Neural cell (in vitro differentiated cells): ENCODE data around the gene FNDC3B.

Experiments used
- CTCF ChIP-seq: fragments of 450-650 bp; IDR thresholded peaks from 2 replicates; pipeline ENCODE4 v1.5.1; 2014; ENCODE audit warnings: antibody characterized with exemption, mild to moderate bottlenecking, moderate library complexity; ENCODE audit not compliant: poor library complexity, severe bottlenecking
- EZH2 ChIP-seq: fragments of 200-600, 300-800 bp; shearing (Covaris generic), sonication (generic); IDR thresholded peaks from 2 replicates; pipeline ENCODE4 v1.6.1; 2014; ENCODE audit warnings: antibody characterized with exemption, low read length, borderline replicate concordance, mild to moderate bottlenecking; ENCODE audit not compliant: insufficient read depth, poor library complexity, severe bottlenecking
- RAD21 ChIP-seq: fragments of 450-650 bp; conservative IDR thresholded peaks from 2 replicates; pipeline ENCODE4 v1.6.1; 2014; ENCODE audit warnings: antibody characterized with exemption, mild to moderate bottlenecking, moderate library complexity
- REST ChIP-seq: IDR thresholded peaks from 2 replicates; pipeline ENCODE4 v1.6.1; 2012; ENCODE audit warnings: borderline replicate concordance
- SMC3 ChIP-seq: fragments of 450-650 bp; conservative IDR thresholded peaks from 2 replicates; pipeline ENCODE4 v1.6.1; 2014; ENCODE audit warnings: antibody characterized with exemption, mild to moderate bottlenecking, moderate library complexity; ENCODE audit not compliant: poor library complexity

DNA sequence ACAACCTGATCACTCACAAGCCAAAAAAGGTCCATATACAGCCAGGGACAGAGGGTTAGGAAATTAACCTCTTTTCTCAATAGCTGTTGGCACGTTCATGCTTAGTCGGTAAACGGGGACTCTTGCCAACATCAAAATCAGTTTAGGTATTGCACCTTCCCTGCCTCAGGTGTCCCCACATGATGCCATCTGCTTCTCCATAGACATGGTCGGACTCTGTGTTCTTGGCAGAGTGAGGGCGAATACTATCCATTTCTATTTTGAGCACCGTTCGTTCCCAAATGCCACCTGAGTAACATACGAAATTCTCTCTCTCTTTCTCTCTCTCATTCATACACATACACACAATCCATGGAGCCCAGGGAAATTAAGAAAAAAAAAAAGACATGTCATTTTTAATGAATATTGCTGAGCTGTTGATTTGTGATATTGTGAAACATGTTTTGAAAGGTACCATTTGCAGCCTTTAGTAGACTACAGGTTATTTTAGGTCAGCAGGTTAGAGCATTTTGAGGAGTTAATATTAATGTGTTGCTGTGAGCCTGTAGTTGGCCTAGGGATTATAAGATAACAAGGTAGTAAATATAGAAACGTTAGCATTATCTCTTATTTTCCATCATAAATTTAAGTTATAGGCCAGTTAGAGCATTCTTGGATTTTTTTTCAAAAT, 330.3 kb downstream of the FNDC3B start:
- TF ChIP-seq CTCF (no peak), SMC3 (no peak), RAD21 (no peak), REST (no peak), EZH2 (no peak)
